B cell (primary cell): Measurements from ENCODE around the gene TRIM27. TPM values are rescaled to one million over a fixed set of nuclear protein-coding genes. Genes with fewer than 3 reads are reported as not detected.

ENCODE experiments used
- polyA plus RNA-seq: library from polyadenylated mRNA; depleted of rRNA; stranded (reverse); fragments of >200 nt; gene quantifications from 2 replicates; pipeline ENCODE4 v1.2.3, GENCODE V29; 2012
- small RNA-seq: library from RNA; depleted of rRNA; stranded (forward); fragments of <200 nt; gene quantifications from one replicate; pipeline ENCODE3, GENCODE V24; 2012; ENCODE audit warnings: low replicate concordance, low read depth; ENCODE audit not compliant: insufficient read length
- total RNA-seq, 2 donors: library from RNA; stranded (reverse); fragments of 120-200 nt in 1 of 2; gene quantifications; 1 replicate in 1 of 2; 2 replicates in 1 of 2; pipeline versions ENCODE4 v1.2.3 to v1.2.4, GENCODE V29; 2013 to 2022

The TRIM27 gene
- total and polyA plus RNA-seq, 2 donors (not counting 1 experiment from before 2014, with no cell fraction given), result 48.3 to 70.0 TPM

Small RNA genes within 50 kb of the gene (small RNA-seq; reads per million reads assigned to genes)
- gene RNU6-930P, result not detected

Other genes starting within 250 kb of the TRIM27 start
- gene ZNF311, start 81.3 kb upstream of the TRIM27 start, total RNA-seq, result 0.10 and 0.17 TPM in 2 replicates
- not detected in 2 replicates for gene ZNF311, start 81.3 kb upstream of the TRIM27 start, polyA plus RNA-seq
- not detected in 2 replicates for gene OR2W1, start 121.2 kb upstream of the TRIM27 start, total RNA-seq
- not detected in 2 replicates for gene OR2W1, start 121.2 kb upstream of the TRIM27 start, polyA plus RNA-seq
- not detected in 2 replicates for gene OR2B3, start 163.3 kb upstream of the TRIM27 start, total RNA-seq
- not detected in 2 replicates for gene OR2B3, start 163.3 kb upstream of the TRIM27 start, polyA plus RNA-seq
- gene OR2J1, start 175.5 kb upstream of the TRIM27 start, total RNA-seq, result not detected in 2 replicates
- not detected in 2 replicates for gene OR2J1, start 175.5 kb upstream of the TRIM27 start, polyA plus RNA-seq
- gene OR2J3, start 184.1 kb upstream of the TRIM27 start, total RNA-seq, result not detected in 2 replicates
- gene OR2J3, start 184.1 kb upstream of the TRIM27 start, polyA plus RNA-seq, result not detected in 2 replicates
- gene OR2J2, start 246.9 kb upstream of the TRIM27 start, total RNA-seq, result not detected in 2 replicates
- not detected in 2 replicates for gene OR2J2, start 246.9 kb upstream of the TRIM27 start, polyA plus RNA-seq